Measurements from ENCODE around the gene IQGAP1. TPM values are rescaled to one million over a fixed set of nuclear protein-coding genes. Genes with fewer than 3 reads are reported as not detected.
A peak's percentile ranks its signal among the peaks of the same experiment; 100 is the strongest.
"Not testable (repeated sequence)": the region's sequence is repeated elsewhere in the genome, so short reads cannot be mapped to it uniquely, and the experiment has no call there.

Gene IQGAP1
- total RNA-seq, 1 donor from 2014 or later, result 350 TPM

GRCh38 chr15:90407336-90407735 is 19.3 kb downstream of the IQGAP1 start:
- no peak for DNase-seq (ENCODE audit: extremely low read depth, low read depth, low spot score)

GRCh38 chr15:90407871-90408317 is 19.9 kb downstream of the IQGAP1 start:
- DNase-seq (ENCODE audit: extremely low read depth, low read depth, low spot score), result peak; percentile 64

GRCh38 chr15:90408657-90409056 is 20.6 kb downstream of the IQGAP1 start:
- no peak for DNase-seq (ENCODE audit: extremely low read depth, low read depth, low spot score)

DNA sequence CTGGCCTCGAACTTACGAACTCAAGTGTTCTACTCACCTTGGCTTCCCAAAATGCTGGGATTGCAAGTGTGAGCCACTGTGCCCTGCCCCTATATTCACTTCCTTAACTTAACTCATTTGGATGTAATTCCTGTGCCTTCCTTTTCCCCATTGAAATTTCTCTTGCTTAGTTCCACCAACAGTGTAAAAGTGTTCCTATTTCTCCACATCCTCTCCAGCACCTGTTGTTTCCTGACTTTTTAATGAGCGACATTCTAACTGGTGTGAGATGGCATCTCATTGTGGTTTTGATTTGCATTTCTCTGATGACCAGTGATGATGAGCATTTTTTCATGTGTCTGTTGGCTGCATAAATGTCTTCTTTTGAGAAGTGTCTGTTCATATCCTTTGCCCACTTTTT is 21.5 kb downstream of the IQGAP1 start:
- DNase-seq (ENCODE audit: extremely low read depth, low read depth, low spot score), result not testable (repeated sequence)

- DNase-seq (ENCODE audit: extremely low read depth, low read depth, low spot score), result not testable (repeated sequence)
Measured at GRCh38 chr15:90410316-90410715, 22.3 kb downstream of the IQGAP1 start.

GRCh38 chr15:90411176-90411575 is 23.1 kb downstream of the IQGAP1 start:
- no peak for DNase-seq (ENCODE audit: extremely low read depth, low read depth, low spot score)

DNA sequence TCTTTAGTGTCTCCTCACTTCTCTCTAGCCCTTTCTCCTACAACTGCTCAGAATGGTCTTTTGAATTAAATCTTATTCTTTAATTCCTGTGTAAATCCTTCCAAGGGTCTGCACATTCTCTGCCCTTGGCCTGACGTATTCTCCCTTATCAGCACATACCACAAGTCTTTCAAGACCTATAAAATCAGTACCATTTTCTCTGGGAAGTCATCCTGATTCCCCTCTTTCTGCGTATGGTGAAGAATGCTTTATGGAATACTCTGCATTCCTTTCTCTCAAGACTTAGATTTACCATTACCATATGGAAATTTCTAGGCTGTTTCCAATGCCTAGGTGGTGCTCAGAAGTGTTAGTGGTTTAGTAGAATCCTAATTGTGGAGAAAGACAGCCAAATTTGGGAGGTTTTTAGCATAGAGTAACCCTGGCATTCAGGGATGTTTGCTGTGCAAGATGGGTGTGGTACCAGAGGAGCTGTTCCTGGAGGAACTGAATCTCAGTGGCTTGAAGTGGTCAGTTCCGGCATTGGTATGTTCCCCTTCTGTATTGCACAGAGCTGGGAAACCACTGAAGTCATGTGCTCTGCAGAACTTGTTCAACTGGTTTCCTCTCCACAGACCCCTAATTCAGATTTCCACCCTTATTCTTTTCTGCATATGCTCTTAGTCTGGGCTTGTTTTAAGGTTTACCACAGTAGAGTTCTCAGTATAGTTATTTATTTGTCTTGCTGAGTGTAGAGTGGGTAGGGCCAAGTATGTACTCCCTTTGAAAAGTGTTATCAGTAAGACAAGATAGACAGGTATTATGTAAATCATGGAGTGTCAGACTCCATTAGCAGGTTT is 24.5 kb downstream of the IQGAP1 start:
- DNase-seq (ENCODE audit: extremely low read depth, low read depth, low spot score), result no peak

GRCh38 chr15:90413411-90414379 is 25.7 kb downstream of the IQGAP1 start:
- DNase-seq (ENCODE audit: extremely low read depth, low read depth, low spot score), result no peak

GRCh38 chr15:90414408-90415028 is 26.5 kb downstream of the IQGAP1 start:
- no peak for DNase-seq (ENCODE audit: extremely low read depth, low read depth, low spot score)

DNA sequence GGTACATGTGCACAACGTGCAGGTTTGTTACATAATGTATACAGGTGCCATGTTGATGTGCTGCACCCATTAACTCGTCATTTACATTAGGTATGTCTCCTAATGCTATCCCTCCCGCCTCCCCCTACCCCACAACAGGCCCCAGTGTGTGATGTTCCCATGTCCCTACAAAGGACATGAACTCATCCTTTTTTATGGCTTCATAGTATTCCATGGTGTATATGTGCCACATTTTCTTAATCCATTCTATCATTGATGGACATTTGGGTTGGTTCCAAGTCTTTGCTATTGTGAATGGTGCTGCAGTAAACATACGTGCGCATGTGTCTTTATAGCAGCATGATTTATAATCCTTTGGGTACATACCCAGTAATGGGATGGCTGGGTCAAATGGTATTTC is 28.0 kb downstream of the IQGAP1 start:
- not testable (repeated sequence) for DNase-seq (ENCODE audit: extremely low read depth, low read depth, low spot score)

- no peak for DNase-seq (ENCODE audit: extremely low read depth, low read depth, low spot score)
Measured at GRCh38 chr15:90418627-90419026, 30.6 kb downstream of the IQGAP1 start.

DNA sequence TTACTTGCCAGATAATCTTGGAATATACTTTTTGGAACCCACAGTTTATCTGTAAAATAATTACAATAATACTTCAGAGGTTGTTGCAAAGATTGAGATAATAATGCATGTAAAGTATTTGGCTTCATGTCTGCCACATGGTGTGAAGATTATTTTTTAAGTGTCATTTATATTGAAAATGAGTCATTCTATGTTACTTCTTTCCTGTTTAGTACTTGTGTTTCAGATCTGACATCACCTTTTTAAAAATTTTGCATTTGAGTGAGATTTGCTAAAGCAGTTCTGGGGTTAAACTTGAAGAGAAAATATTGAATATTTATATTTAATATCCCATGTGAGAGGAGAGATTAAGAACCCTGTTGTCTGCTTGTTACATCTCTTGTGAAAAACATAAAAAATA is 31.2 kb downstream of the IQGAP1 start:
- no peak for DNase-seq (ENCODE audit: extremely low read depth, low read depth, low spot score)

DNA sequence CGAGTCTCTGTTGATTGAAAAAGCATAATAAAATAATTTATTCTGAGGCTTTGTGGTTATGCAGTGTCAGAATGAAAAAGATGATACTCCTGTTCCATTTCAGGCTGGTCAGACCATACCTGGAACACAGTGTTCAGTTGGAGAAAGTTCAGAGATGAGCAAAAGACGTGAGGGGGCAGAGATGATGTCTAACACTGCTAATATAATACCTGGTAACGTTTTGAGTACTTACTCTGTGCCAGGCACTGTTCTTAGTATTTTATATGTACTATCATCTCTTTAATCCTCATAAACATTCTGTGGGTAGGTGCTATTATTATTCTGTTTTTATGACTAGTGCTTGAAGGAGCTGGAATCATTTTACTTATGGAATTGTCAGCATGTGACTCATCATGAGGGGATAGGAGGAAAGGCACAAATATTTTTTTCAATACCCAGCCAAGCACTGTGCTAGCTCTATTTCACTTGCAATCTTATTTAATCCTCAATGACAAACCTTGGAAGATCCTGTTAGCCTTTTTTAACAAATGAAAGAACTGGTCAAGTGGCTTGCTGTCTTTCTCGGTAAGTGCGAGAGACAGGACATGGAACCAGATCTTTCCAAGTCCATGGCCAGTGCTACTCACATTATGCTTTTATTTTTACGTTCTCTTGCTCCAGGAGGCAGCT is 31.8 kb downstream of the IQGAP1 start:
- DNase-seq (ENCODE audit: extremely low read depth, low read depth, low spot score), result no peak

- DNase-seq (ENCODE audit: extremely low read depth, low read depth, low spot score), result no peak
Measured at GRCh38 chr15:90420451-90420850, 32.4 kb downstream of the IQGAP1 start.

DNA sequence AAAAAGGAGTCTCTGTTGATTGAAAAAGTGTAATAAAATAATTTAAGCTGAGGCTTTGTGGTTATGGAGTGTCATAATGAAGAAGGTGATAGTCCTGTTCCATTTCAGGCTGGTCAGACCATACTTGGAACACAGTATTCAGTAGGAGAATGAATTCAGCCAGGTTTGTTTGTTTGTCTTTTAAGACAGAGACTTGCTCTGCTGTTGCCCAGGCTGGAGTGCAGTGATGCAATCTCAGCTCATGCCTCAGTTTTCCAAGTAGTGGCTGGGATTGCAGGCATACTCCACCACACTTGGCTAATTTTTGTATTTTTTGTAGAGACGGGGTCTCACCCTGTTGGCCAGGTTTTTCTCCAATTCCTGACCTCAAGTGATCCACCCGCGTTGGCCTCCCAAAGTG is 33.5 kb downstream of the IQGAP1 start:
- DNase-seq (ENCODE audit: extremely low read depth, low read depth, low spot score), result no peak

DNA sequence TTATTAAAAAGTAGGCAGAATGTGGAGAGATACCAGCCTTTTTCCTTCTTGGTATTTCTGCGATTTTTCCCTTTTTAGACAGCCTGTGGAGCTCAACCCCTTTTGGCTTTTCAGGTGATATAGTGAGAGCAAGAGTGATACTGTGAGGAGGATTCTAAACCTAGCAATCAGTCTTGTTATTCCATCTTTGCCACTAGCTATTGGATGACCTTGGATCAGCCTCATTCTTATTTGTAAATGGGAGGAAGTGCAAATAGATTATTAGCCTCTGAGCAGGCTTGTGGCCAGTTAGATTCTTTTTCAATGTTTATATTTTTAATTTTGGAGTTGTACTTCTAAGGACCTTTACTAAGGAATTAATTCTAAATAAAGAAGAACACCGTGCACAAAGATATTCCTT is 34.0 kb downstream of the IQGAP1 start:
- DNase-seq (ENCODE audit: extremely low read depth, low read depth, low spot score), result no peak

GRCh38 chr15:90422936-90423335 is 34.9 kb downstream of the IQGAP1 start:
- no peak for DNase-seq (ENCODE audit: extremely low read depth, low read depth, low spot score)

- no peak for DNase-seq (ENCODE audit: extremely low read depth, low read depth, low spot score)
Measured at GRCh38 chr15:90423801-90424319, 35.8 kb downstream of the IQGAP1 start.

GRCh38 chr15:90425726-90426346 is 37.8 kb downstream of the IQGAP1 start:
- DNase-seq (ENCODE audit: extremely low read depth, low read depth, low spot score), result no peak

GRCh38 chr15:90427185-90427584 is 39.1 kb downstream of the IQGAP1 start:
- DNase-seq (ENCODE audit: extremely low read depth, low read depth, low spot score), result no peak

Measured in glomerular endothelial cell (primary cell).